ENCODE measurements around the gene RBFOX2.

Gene RBFOX2

DNA sequence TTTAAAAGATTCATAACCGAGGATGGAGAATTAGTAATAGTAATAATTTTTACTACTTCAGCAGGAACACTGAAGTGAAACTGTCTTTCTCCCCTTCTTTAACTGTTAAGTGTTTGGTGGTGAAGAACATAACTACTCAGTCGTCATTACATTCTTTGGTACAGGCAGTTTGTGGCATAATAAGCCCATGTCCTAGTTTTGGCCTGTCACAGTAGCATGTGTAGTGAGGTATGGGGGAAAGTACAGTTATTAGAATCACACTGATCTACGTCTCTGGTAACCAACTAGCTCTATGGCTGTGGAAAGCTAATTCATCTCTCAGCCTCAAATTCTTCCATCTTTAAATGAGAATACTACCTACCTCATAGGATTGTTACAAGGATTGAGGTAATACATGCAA is 71.8 kb downstream of the RBFOX2 start:
- no peaks in the 10 kb centered on the region for H3K27me3 ChIP-seq (ENCODE audit: control insufficient read depth in 1 of 2, insufficient read depth in 2 of 2, low read length in 2 of 2)
- peaks cover 4 to 6% of the 10 kb centered on the region in 2 donors for H3K4me1 ChIP-seq (ENCODE audit: control insufficient read depth in 1 of 2, insufficient read depth in 2 of 2, low read length in 2 of 2)
- no peak overlapping the region for H3K9ac ChIP-seq (ENCODE audit: low read depth in 1 of 2, low read length in 2 of 2)
- no peaks in the 10 kb centered on the region for H3K36me3 ChIP-seq (ENCODE audit: control insufficient read depth in 1 of 2, insufficient read depth in 2 of 2, low read length in 2 of 2)
- H3K4me3 ChIP-seq (ENCODE audit: low read depth in 1 of 2, low read length in 2 of 2), result no peak overlapping the region
- H3K9me3 ChIP-seq (ENCODE audit: control insufficient read depth in 1 of 2, low read length in 2 of 2), result no peaks in the 10 kb centered on the region
- H3K27ac ChIP-seq (ENCODE audit: low read depth, low read length), result no peak overlapping the region

DNA sequence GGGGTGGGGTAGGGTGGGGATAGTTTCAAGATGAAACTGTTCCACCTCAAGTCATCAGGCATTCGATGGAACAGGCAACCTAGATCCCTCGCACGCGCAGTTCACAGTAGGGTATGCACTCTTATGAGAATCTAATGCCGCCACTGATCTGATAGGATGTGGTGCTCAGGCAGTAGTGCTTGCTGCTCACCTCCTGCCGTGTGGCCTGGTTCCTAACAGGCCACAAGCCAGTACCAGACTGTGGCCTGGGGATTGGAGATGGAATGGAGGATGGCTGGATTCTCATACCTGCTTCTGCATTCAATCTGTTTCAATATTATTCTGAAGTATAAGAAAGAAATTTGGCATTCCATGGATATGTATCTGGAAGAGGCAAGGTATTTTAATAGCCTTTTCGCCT is 73.1 kb downstream of the RBFOX2 start:
- H3K9ac ChIP-seq (ENCODE audit: low read depth in 1 of 2, low read length in 2 of 2), result no peak overlapping the region
- no peaks in the 10 kb centered on the region for H3K9me3 ChIP-seq (ENCODE audit: control insufficient read depth in 1 of 2, low read length in 2 of 2)
- no peak overlapping the region for H3K4me3 ChIP-seq (ENCODE audit: low read depth in 1 of 2, low read length in 2 of 2)
- H3K4me1 ChIP-seq (ENCODE audit: control insufficient read depth in 1 of 2, insufficient read depth in 2 of 2, low read length in 2 of 2), result peaks cover 4% of the 10 kb centered on the region in 2 donors
- no peak overlapping the region for H3K27ac ChIP-seq (ENCODE audit: low read depth, low read length)
- H3K36me3 ChIP-seq (ENCODE audit: control insufficient read depth in 1 of 2, insufficient read depth in 2 of 2, low read length in 2 of 2), result no peaks in the 10 kb centered on the region
- no peaks in the 10 kb centered on the region for H3K27me3 ChIP-seq (ENCODE audit: control insufficient read depth in 1 of 2, insufficient read depth in 2 of 2, low read length in 2 of 2)

DNA sequence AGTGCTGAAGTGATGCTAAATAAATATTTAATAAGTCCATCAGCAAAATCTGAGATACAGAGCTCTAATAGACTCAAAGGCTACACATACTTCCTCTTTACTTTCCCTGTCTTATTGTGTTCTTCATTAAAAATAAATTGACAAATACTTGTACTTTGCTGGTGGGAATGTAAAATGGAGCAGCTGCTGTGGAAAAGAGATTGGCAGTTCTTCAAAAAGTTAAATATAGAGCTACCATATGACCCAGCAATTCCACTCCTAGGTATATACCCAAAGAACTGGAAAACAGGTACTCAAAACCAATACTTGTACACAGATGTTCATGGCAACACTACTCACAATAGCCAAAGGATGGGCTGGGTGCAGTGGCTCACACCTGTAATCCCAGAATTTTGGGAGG is 76.0 kb downstream of the RBFOX2 start:
- no peaks in the 10 kb centered on the region for H3K9me3 ChIP-seq (ENCODE audit: control insufficient read depth in 1 of 2, low read length in 2 of 2)
- no peaks in the 10 kb centered on the region for H3K4me1 ChIP-seq (ENCODE audit: control insufficient read depth in 1 of 2, insufficient read depth in 2 of 2, low read length in 2 of 2)
- no peak overlapping the region for H3K9ac ChIP-seq (ENCODE audit: low read depth in 1 of 2, low read length in 2 of 2)
- H3K27ac ChIP-seq (ENCODE audit: low read depth, low read length), result no peak overlapping the region
- no peaks in the 10 kb centered on the region for H3K27me3 ChIP-seq (ENCODE audit: control insufficient read depth in 1 of 2, insufficient read depth in 2 of 2, low read length in 2 of 2)
- H3K36me3 ChIP-seq (ENCODE audit: control insufficient read depth in 1 of 2, insufficient read depth in 2 of 2, low read length in 2 of 2), result no peaks in the 10 kb centered on the region
- no peak overlapping the region for H3K4me3 ChIP-seq (ENCODE audit: low read depth in 1 of 2, low read length in 2 of 2)

DNA sequence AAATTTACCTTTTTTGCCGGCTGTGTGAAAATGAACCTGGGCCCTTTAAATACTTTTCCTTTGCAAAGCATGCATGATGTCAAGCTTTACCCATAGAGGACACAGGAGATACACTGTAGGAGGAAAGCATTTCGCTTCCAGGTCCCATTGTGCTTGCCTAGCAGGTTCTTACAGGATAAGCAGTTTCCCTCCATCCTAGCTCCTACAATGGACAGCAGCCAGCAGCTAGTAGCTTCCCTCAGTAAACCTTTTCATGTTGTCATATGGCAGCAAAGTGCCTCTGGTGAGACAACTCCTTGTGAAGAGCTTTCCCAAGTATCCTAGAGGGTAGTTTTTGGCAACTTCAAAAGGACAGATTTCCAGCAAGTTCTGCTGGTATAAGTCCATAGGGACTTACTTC is 78.4 kb downstream of the RBFOX2 start:
- H3K4me3 ChIP-seq (ENCODE audit: low read depth in 1 of 2, low read length in 2 of 2), result no peak overlapping the region
- no peaks in the 10 kb centered on the region for H3K9me3 ChIP-seq (ENCODE audit: control insufficient read depth in 1 of 2, low read length in 2 of 2)
- H3K4me1 ChIP-seq (ENCODE audit: control insufficient read depth in 1 of 2, insufficient read depth in 2 of 2, low read length in 2 of 2), result no peaks in the 10 kb centered on the region
- H3K36me3 ChIP-seq (ENCODE audit: control insufficient read depth in 1 of 2, insufficient read depth in 2 of 2, low read length in 2 of 2), result no peaks in the 10 kb centered on the region
- no peak overlapping the region for H3K9ac ChIP-seq (ENCODE audit: low read depth in 1 of 2, low read length in 2 of 2)
- no peak overlapping the region for H3K27ac ChIP-seq (ENCODE audit: low read depth, low read length)
- H3K27me3 ChIP-seq (ENCODE audit: control insufficient read depth in 1 of 2, insufficient read depth in 2 of 2, low read length in 2 of 2), result no peaks in the 10 kb centered on the region

DNA sequence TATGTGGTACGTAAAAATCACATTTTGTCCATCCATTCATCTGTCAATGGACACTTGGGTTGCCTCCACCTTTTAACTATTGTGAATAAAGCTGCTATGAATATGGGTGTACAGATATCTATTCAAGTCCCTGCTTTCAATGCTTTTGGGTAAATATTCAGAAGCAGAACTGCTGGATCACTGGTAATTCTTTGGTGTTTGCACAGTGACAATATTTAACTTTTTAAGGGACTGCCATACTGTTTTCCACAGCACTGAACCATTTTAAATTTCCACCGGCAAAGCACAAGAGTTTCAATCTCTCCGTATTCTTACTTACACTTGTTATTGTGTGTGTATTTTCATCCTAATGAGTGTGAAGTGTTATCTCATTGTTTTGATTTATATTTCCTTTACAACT is 79.4 kb downstream of the RBFOX2 start:
- no peak overlapping the region for H3K27ac ChIP-seq (ENCODE audit: low read depth, low read length)
- H3K36me3 ChIP-seq (ENCODE audit: control insufficient read depth in 1 of 2, insufficient read depth in 2 of 2, low read length in 2 of 2), result no peaks in the 10 kb centered on the region
- H3K4me1 ChIP-seq (ENCODE audit: control insufficient read depth in 1 of 2, insufficient read depth in 2 of 2, low read length in 2 of 2), result no peaks in the 10 kb centered on the region
- H3K27me3 ChIP-seq (ENCODE audit: control insufficient read depth in 1 of 2, insufficient read depth in 2 of 2, low read length in 2 of 2), result no peaks in the 10 kb centered on the region
- no peak overlapping the region for H3K4me3 ChIP-seq (ENCODE audit: low read depth in 1 of 2, low read length in 2 of 2)
- H3K9ac ChIP-seq (ENCODE audit: low read depth in 1 of 2, low read length in 2 of 2), result no peak overlapping the region
- no peaks in the 10 kb centered on the region for H3K9me3 ChIP-seq (ENCODE audit: control insufficient read depth in 1 of 2, low read length in 2 of 2)

DNA sequence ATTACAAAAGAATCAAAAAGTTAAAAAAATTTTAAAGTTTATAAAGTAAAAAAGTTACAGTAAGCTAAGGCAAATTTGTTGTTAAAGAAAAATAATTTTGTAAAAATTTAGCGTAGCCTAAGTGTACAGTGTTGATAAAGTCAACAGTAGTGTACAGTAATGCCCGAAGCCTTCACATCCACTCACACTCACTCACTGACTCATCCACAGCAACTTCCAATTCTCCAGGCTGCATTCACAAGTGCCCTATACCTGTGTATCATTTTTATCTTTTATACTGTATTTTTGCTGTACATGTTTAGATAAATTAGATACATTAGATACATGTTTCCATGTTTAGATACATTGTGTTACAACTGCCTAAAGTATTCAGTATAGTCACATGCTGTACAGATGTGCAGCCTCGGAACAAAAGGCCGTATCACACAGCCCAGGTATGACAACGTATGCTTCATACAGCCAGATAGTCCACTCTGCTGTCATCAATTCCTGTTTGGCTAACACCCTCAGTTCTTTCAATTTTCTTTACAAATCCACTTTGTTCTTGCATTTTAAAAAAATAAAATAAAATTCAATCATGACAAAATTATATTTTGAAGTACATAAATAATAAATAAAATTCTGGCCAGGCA is 80.7 kb downstream of the RBFOX2 start:
- no peak overlapping the region for H3K4me3 ChIP-seq (ENCODE audit: low read depth in 1 of 2, low read length in 2 of 2)
- H3K27ac ChIP-seq (ENCODE audit: low read depth, low read length), result no peak overlapping the region
- H3K9me3 ChIP-seq (ENCODE audit: control insufficient read depth in 1 of 2, low read length in 2 of 2), result no peaks in the 10 kb centered on the region
- H3K9ac ChIP-seq (ENCODE audit: low read depth in 1 of 2, low read length in 2 of 2), result no peak overlapping the region
- no peaks in the 10 kb centered on the region for H3K4me1 ChIP-seq (ENCODE audit: control insufficient read depth in 1 of 2, insufficient read depth in 2 of 2, low read length in 2 of 2)
- H3K27me3 ChIP-seq (ENCODE audit: control insufficient read depth in 1 of 2, insufficient read depth in 2 of 2, low read length in 2 of 2), result no peaks in the 10 kb centered on the region
- no peaks in the 10 kb centered on the region for H3K36me3 ChIP-seq (ENCODE audit: control insufficient read depth in 1 of 2, insufficient read depth in 2 of 2, low read length in 2 of 2)

DNA sequence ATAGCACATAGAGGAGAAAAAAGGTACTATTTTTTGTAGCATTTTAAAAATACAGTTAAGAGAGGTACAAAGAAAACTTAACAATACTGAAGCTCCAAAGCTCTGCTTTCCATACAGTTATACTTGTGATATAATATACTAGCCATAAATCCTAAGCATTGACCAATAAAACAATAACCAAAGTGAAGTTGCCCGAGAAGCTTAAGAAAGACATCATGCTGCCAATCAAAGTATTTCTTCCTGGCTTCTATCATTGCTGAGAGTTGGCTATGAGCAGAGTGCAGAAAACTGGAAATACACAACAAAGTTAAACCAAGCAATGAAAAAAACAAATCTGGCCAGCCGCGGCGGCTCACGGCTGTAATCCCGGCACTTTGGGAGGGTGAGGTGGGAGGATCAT is 84.2 kb downstream of the RBFOX2 start:
- Histone ChIP-seq H3K27me3 (ENCODE audit: control insufficient read depth in 1 of 2, insufficient read depth in 2 of 2, low read length in 2 of 2) (no peaks in the 10 kb centered on the region), H3K36me3 (ENCODE audit: control insufficient read depth in 1 of 2, insufficient read depth in 2 of 2, low read length in 2 of 2) (no peaks in the 10 kb centered on the region), H3K27ac (ENCODE audit: low read depth, low read length) (no peak overlapping the region), H3K4me1 (ENCODE audit: control insufficient read depth in 1 of 2, insufficient read depth in 2 of 2, low read length in 2 of 2) (no peaks in the 10 kb centered on the region), H3K4me3 (ENCODE audit: low read depth in 1 of 2, low read length in 2 of 2) (no peak overlapping the region), H3K9ac (ENCODE audit: low read depth in 1 of 2, low read length in 2 of 2) (no peak overlapping the region), H3K9me3 (ENCODE audit: control insufficient read depth in 1 of 2, low read length in 2 of 2) (no peaks in the 10 kb centered on the region)

DNA sequence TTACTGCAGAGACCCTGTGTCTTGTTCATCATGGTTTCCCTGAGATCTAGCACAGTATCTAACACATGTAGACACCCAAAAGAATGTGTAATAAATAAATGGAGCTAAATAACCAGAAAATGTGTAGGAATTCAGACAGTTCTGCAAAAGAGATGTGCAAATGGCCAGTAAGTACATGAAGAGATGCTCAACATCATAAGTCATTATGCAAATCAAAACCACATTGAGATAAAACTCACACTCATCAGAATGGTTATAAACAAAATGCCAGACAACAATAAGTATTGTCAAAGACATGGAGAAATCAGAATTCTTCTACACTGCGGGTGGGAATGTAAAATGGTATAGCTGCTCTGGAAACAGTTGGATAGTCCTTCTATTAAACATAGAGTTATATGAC is 88.5 kb downstream of the RBFOX2 start:
- Histone ChIP-seq H3K4me3 (ENCODE audit: low read depth in 1 of 2, low read length in 2 of 2) (no peak overlapping the region), H3K27me3 (ENCODE audit: control insufficient read depth in 1 of 2, insufficient read depth in 2 of 2, low read length in 2 of 2) (no peaks in the 10 kb centered on the region), H3K9me3 (ENCODE audit: control insufficient read depth in 1 of 2, low read length in 2 of 2) (no peaks in the 10 kb centered on the region), H3K36me3 (ENCODE audit: control insufficient read depth in 1 of 2, insufficient read depth in 2 of 2, low read length in 2 of 2) (no peaks in the 10 kb centered on the region), H3K9ac (ENCODE audit: low read depth in 1 of 2, low read length in 2 of 2) (no peak overlapping the region), H3K4me1 (ENCODE audit: control insufficient read depth in 1 of 2, insufficient read depth in 2 of 2, low read length in 2 of 2) (no peaks in the 10 kb centered on the region), H3K27ac (ENCODE audit: low read depth, low read length) (no peak overlapping the region)

DNA sequence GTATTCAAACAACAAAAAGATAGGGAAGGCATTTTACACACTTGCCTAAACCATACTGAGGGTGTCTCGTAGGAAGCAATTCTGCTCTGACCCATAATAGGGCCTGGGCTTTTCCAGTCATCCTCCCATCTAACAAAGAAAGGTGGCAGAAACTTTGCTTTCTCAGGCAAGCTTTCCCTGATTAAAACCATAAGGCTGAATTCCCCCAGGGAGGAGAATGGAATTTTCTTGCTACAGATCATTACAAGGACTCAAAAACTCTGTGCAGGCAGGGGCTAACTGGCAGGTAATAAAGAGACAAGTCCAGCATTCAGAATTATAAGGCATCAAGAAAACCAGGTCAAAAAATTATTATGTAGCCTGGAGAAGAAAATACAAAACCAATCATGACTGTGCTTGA is 90.4 kb downstream of the RBFOX2 start:
- Histone ChIP-seq H3K9ac (ENCODE audit: low read depth in 1 of 2, low read length in 2 of 2) (no peak overlapping the region), H3K27ac (ENCODE audit: low read depth, low read length) (no peak overlapping the region), H3K36me3 (ENCODE audit: control insufficient read depth in 1 of 2, insufficient read depth in 2 of 2, low read length in 2 of 2) (no peaks in the 10 kb centered on the region), H3K4me1 (ENCODE audit: control insufficient read depth in 1 of 2, insufficient read depth in 2 of 2, low read length in 2 of 2) (no peaks in the 10 kb centered on the region), H3K9me3 (ENCODE audit: control insufficient read depth in 1 of 2, low read length in 2 of 2) (no peaks in the 10 kb centered on the region), H3K4me3 (ENCODE audit: low read depth in 1 of 2, low read length in 2 of 2) (no peak overlapping the region), H3K27me3 (ENCODE audit: control insufficient read depth in 1 of 2, insufficient read depth in 2 of 2, low read length in 2 of 2) (no peaks in the 10 kb centered on the region)

DNA sequence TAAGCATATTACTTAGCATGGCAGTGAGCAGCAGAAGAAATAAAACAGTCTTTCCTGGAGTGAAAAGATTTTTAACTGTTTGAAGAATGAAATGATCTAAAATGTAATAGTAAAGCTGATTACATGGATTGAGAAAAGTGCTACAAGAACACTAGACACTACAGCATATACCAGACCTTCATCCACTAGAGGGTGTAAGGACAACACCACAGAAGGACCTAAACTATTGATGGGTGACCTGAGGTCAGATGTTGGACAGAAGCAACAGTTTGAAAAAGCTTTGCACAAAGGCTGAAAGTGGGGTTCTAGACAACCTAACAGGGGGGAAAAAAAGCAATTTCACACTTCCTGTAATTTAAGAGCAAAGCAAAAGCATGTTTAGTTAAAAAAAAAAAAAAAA is 97.7 kb downstream of the RBFOX2 start:
- no peak overlapping the region for H3K9ac ChIP-seq (ENCODE audit: low read depth in 1 of 2, low read length in 2 of 2)

DNA sequence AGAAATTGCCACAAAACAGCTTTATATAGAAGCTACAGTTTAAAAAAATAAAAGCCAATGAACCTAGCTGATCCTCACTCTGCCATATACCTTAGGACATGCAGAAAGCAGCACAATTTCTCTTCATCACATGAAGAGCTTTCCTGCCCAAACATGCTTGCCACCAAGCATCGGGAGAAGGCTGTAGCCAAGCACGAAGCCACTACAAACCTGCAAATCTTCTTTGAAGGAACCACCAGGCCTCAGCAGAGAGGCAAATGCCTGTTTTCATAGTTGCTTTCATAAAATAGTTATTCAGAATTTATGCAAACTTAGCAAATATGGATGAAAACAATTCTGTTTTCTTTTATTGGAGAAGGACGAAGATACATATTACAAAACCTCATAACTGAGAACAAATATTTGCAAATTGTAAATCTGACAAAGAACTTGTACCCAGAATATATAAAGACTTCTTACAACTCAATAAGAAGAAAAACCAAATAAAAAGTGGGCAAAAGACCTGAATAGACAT is 100.3 kb downstream of the RBFOX2 start:
- H3K36me3 ChIP-seq (ENCODE audit: control insufficient read depth in 1 of 2, insufficient read depth in 2 of 2, low read length in 2 of 2), result no peaks in the 10 kb centered on the region
- H3K27me3 ChIP-seq (ENCODE audit: control insufficient read depth in 1 of 2, insufficient read depth in 2 of 2, low read length in 2 of 2), result no peaks in the 10 kb centered on the region
- no peak overlapping the region for H3K9ac ChIP-seq (ENCODE audit: low read depth in 1 of 2, low read length in 2 of 2)
- no peak overlapping the region for H3K4me3 ChIP-seq (ENCODE audit: low read depth in 1 of 2, low read length in 2 of 2)
- H3K9me3 ChIP-seq (ENCODE audit: control insufficient read depth in 1 of 2, low read length in 2 of 2), result no peaks in the 10 kb centered on the region
- H3K4me1 ChIP-seq (ENCODE audit: control insufficient read depth in 1 of 2, insufficient read depth in 2 of 2, low read length in 2 of 2), result no peaks in the 10 kb centered on the region
- H3K27ac ChIP-seq (ENCODE audit: low read depth, low read length), result no peak overlapping the region

More for the DNA sequence above, 97.7 kb downstream of the RBFOX2 start:
- no peaks in the 10 kb centered on the region for H3K36me3 ChIP-seq (ENCODE audit: control insufficient read depth in 1 of 2, insufficient read depth in 2 of 2, low read length in 2 of 2)
- H3K4me1 ChIP-seq (ENCODE audit: control insufficient read depth in 1 of 2, insufficient read depth in 2 of 2, low read length in 2 of 2), result no peaks in the 10 kb centered on the region
- H3K27me3 ChIP-seq (ENCODE audit: control insufficient read depth in 1 of 2, insufficient read depth in 2 of 2, low read length in 2 of 2), result no peaks in the 10 kb centered on the region
- no peak overlapping the region for H3K27ac ChIP-seq (ENCODE audit: low read depth, low read length)
- H3K4me3 ChIP-seq (ENCODE audit: low read depth in 1 of 2, low read length in 2 of 2), result no peak overlapping the region
- H3K9me3 ChIP-seq (ENCODE audit: control insufficient read depth in 1 of 2, low read length in 2 of 2), result no peaks in the 10 kb centered on the region

Measured in duodenal mucosa (tissue), 2 donors.